Stimulated activated naive B cell treated with anti-CD40 and anti-IgM and Interleukin-4, amounts not matched to agents 10 μg/mL and 1 μg/mL and 100 μg/mL, for 72 hours (primary cell): ENCODE data around the gene TMSB10.

ENCODE experiments used
- ATAC-seq, 2 donors: fragments of 150-1000 bp; cut with Tn5 transposase; replicated peaks; 2 replicates each; pipeline ENCODE4 v1.10.0; 2021; ENCODE audit warnings: moderate library complexity in 1 of 2
- DNase-seq: peaks from one replicate; pipeline ENCODE4 v3.0.0; 2021
- H3K27ac Mint-ChIP-seq: one replicate; pipeline ENCODE4 v1.8.0; 2022; ENCODE audit warnings: mild to moderate bottlenecking, mixed read lengths
- H3K27me3 Mint-ChIP-seq, 2 donors: one replicate each; pipeline ENCODE4 v1.8.0; 2022; ENCODE audit warnings: mixed read lengths in 2 of 2
- H3K36me3 Mint-ChIP-seq, 2 donors: one replicate each; pipeline ENCODE4 v1.8.0; 2022; ENCODE audit warnings: mixed read lengths in 2 of 2, mild to moderate bottlenecking in 1 of 2
- H3K4me1 Mint-ChIP-seq, 2 donors: one replicate each; pipeline ENCODE4 v1.8.0; 2022; ENCODE audit warnings: mixed read lengths in 2 of 2, mild to moderate bottlenecking in 1 of 2
- H3K4me3 Mint-ChIP-seq, 2 donors: one replicate each; pipeline ENCODE4 v1.8.0; 2022; ENCODE audit warnings: mild to moderate bottlenecking in 2 of 2, mixed read lengths in 2 of 2, moderate library complexity in 1 of 2
- H3K9me3 Mint-ChIP-seq, 2 donors: one replicate each; pipeline ENCODE4 v1.8.0; 2022; ENCODE audit warnings: mixed read lengths in 2 of 2, mild to moderate bottlenecking in 1 of 2

Gene TMSB10

GRCh38 chr2:84884449-84884848 lies 21.0 kb upstream of the TMSB10 start:
- H3K27me3 Mint-ChIP-seq, result no peaks in the 10 kb centered on the region
- H3K27ac Mint-ChIP-seq, result no peak overlapping the region
- H3K9me3 Mint-ChIP-seq, result no peaks in the 10 kb centered on the region
- H3K4me1 Mint-ChIP-seq, result peaks cover 33 to 61% of the 10 kb centered on the region in 2 donors
- no peak overlapping the region for H3K4me3 Mint-ChIP-seq
- H3K36me3 Mint-ChIP-seq, result no peaks in the 10 kb centered on the region
- DNase-seq (no peak), ATAC-seq (no peak)

- no peak overlapping the region for H3K27ac Mint-ChIP-seq
- H3K27me3 Mint-ChIP-seq, result no peaks in the 10 kb centered on the region
- DNase-seq (no peak), ATAC-seq (no peak)
- no peaks in the 10 kb centered on the region for H3K9me3 Mint-ChIP-seq
- no peak overlapping the region for H3K4me3 Mint-ChIP-seq
- H3K4me1 Mint-ChIP-seq, result peaks cover 30 to 58% of the 10 kb centered on the region in 2 donors
- H3K36me3 Mint-ChIP-seq, result no peaks in the 10 kb centered on the region
These were observed 20.3 kb upstream of the TMSB10 start for GRCh38 chr2:84885111-84885510.

- Mint-ChIP-seq H3K9me3 (no peaks in the 10 kb centered on the region), H3K27ac (peak overlapping the region; percentile 70), H3K4me3 (no peak overlapping the region), H3K36me3 (no peaks in the 10 kb centered on the region), H3K4me1 (peaks cover 26 to 44% of the 10 kb centered on the region in 2 donors), H3K27me3 (no peaks in the 10 kb centered on the region)
- no peak for ATAC-seq
- no peak for DNase-seq
These were observed 18.7 kb upstream of the TMSB10 start for GRCh38 chr2:84886791-84887190.

GRCh38 chr2:84888401-84889276 lies 16.8 kb upstream of the TMSB10 start:
- Mint-ChIP-seq H3K4me1 (peaks cover 19 to 35% of the 10 kb centered on the region in 2 donors), H3K27ac (peak overlapping the region; percentile 94), H3K36me3 (no peaks in the 10 kb centered on the region), H3K4me3 (peak overlapping the region; percentile 53 to 70), H3K27me3 (no peaks in the 10 kb centered on the region), H3K9me3 (no peaks in the 10 kb centered on the region)
- DNase-seq (peak; percentile 62), ATAC-seq (peak; percentile 100)

- Mint-ChIP-seq H3K27me3 (no peaks in the 10 kb centered on the region), H3K36me3 (no peaks in the 10 kb centered on the region), H3K4me1 (peaks cover 25 to 42% of the 10 kb centered on the region in 2 donors), H3K4me3 (peak overlapping the region; percentile 53 to 70), H3K27ac (peak overlapping the region; percentile 94), H3K9me3 (no peaks in the 10 kb centered on the region)
- DNase-seq (no peak), ATAC-seq (peak; percentile 7 to 10)
These were observed 16.1 kb upstream of the TMSB10 start for GRCh38 chr2:84889332-84889731.

GRCh38 chr2:84891355-84892010 lies 14.0 kb upstream of the TMSB10 start:
- no peak overlapping the region for H3K27ac Mint-ChIP-seq
- ATAC-seq, result no peak
- peaks cover 37 to 52% of the 10 kb centered on the region in 2 donors for H3K4me1 Mint-ChIP-seq
- H3K9me3 Mint-ChIP-seq, result no peaks in the 10 kb centered on the region
- H3K27me3 Mint-ChIP-seq, result no peaks in the 10 kb centered on the region
- H3K4me3 Mint-ChIP-seq, result no peak overlapping the region
- no peaks in the 10 kb centered on the region for H3K36me3 Mint-ChIP-seq
- DNase-seq, result no peak

- Mint-ChIP-seq H3K27me3 (no peaks in the 10 kb centered on the region), H3K4me1 (peaks cover 34 to 43% of the 10 kb centered on the region in 2 donors), H3K9me3 (no peaks in the 10 kb centered on the region), H3K4me3 (peak overlapping the region; percentile 35 to 47), H3K27ac (peak overlapping the region; percentile 91), H3K36me3 (no peaks in the 10 kb centered on the region)
- DNase-seq (no peak), ATAC-seq (peak; percentile 27 to 35)
These were observed 11.3 kb upstream of the TMSB10 start for GRCh38 chr2:84894131-84894586.

GRCh38 chr2:84894758-84895520 lies 10.5 kb upstream of the TMSB10 start:
- peak; percentile 54 to 57 for ATAC-seq
- peak overlapping the region; percentile 35 to 47 for H3K4me3 Mint-ChIP-seq
- no peaks in the 10 kb centered on the region for H3K9me3 Mint-ChIP-seq
- H3K36me3 Mint-ChIP-seq, result no peaks in the 10 kb centered on the region
- peaks cover 29 to 36% of the 10 kb centered on the region in 2 donors for H3K4me1 Mint-ChIP-seq
- no peak for DNase-seq
- H3K27ac Mint-ChIP-seq, result peak overlapping the region; percentile 91
- H3K27me3 Mint-ChIP-seq, result no peaks in the 10 kb centered on the region

GRCh38 chr2:84896567-84896966 lies 8.9 kb upstream of the TMSB10 start:
- Mint-ChIP-seq H3K4me1 (peaks cover 34 to 46% of the 10 kb centered on the region in 2 donors), H3K27ac (no peak overlapping the region), H3K36me3 (no peaks in the 10 kb centered on the region), H3K4me3 (no peak overlapping the region), H3K27me3 (no peaks in the 10 kb centered on the region), H3K9me3 (no peaks in the 10 kb centered on the region)
- DNase-seq (no peak), ATAC-seq (no peak)

- Mint-ChIP-seq H3K9me3 (no peaks in the 10 kb centered on the region), H3K27ac (peak overlapping the region; percentile 10), H3K27me3 (no peaks in the 10 kb centered on the region), H3K36me3 (no peaks in the 10 kb centered on the region), H3K4me1 (peaks cover 36 to 55% of the 10 kb centered on the region in 2 donors), H3K4me3 (no peak overlapping the region)
- DNase-seq, result no peak
- ATAC-seq, result no peak
These were observed 7.7 kb upstream of the TMSB10 start for GRCh38 chr2:84897773-84898172.

GRCh38 chr2:84899304-84900204 lies 5.9 kb upstream of the TMSB10 start:
- ATAC-seq (no peak), DNase-seq (no peak)
- H3K9me3 Mint-ChIP-seq, result no peaks in the 10 kb centered on the region
- H3K4me1 Mint-ChIP-seq, result peaks cover 32 to 53% of the 10 kb centered on the region in 2 donors
- H3K4me3 Mint-ChIP-seq, result no peak overlapping the region
- H3K36me3 Mint-ChIP-seq, result no peaks in the 10 kb centered on the region
- no peak overlapping the region for H3K27ac Mint-ChIP-seq
- no peaks in the 10 kb centered on the region for H3K27me3 Mint-ChIP-seq

- Mint-ChIP-seq H3K4me3 (no peak overlapping the region), H3K4me1 (peaks cover 24 to 47% of the 10 kb centered on the region in 2 donors), H3K27me3 (no peaks in the 10 kb centered on the region), H3K9me3 (no peaks in the 10 kb centered on the region), H3K27ac (no peak overlapping the region), H3K36me3 (peaks cover 0 to 2% of the 10 kb centered on the region in 2 donors)
- DNase-seq (no peak), ATAC-seq (no peak)
These were observed 4.5 kb upstream of the TMSB10 start for GRCh38 chr2:84900971-84901370.

GRCh38 chr2:84901593-84902120 lies 3.8 kb upstream of the TMSB10 start:
- Mint-ChIP-seq H3K4me1 (peaks cover 22 to 53% of the 10 kb centered on the region in 2 donors), H3K4me3 (no peak overlapping the region), H3K27ac (peak overlapping the region; percentile 25)

More at GRCh38 chr2:84901593-84902120, 3.8 kb upstream of the TMSB10 start:
- DNase-seq, result no peak
- ATAC-seq, result no peak
- no peaks in the 10 kb centered on the region for H3K27me3 Mint-ChIP-seq
- H3K9me3 Mint-ChIP-seq, result no peaks in the 10 kb centered on the region
- H3K36me3 Mint-ChIP-seq, result peaks cover 6 to 9% of the 10 kb centered on the region in 2 donors
